Measurements from ENCODE around the gene OSM. TPM values are rescaled to one million over a fixed set of nuclear protein-coding genes. Genes with fewer than 3 reads are reported as not detected.

OSM gene
- polyA plus RNA-seq, 1 donor (not counting 4 experiments of a cell fraction or from before 2014, with no cell fraction given) = not detected

DNA sequence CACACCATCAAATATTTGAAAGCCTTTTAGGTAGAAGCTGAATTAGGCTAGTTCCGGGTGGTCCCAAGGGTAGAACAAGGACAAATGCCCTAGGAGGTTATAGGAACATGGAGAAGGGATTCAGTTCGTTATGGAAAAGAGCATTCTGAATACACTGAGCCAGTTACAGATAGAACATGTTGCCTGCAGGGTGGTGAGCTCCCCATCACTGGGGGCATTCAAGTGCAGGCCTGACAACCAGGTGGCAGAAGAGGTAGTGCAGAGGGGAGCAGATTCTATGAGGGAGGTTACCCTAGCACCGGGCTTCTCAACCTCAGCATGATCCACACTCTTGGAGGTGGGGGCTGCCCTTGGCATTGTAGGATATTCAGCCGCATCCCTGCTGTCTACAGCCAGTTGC is 44.3 kb downstream of the OSM start:
- Histone ChIP-seq H2AFZ (ENCODE audit: control insufficient read depth, low read length) (no peak overlapping the region), H3K36me3 (ENCODE audit: control insufficient read depth in 2 of 2, extremely low read depth in 1 of 2, insufficient read depth in 2 of 2, low read length in 2 of 2) (no peaks in the 10 kb centered on the region), H4K20me1 (ENCODE audit: control insufficient read depth, extremely low read depth, insufficient read depth, low read length) (no peaks in the 10 kb centered on the region), H3K9ac (ENCODE audit: control insufficient read depth, extremely low read depth, insufficient read depth, low read length) (no peak overlapping the region), H3K9me3 (ENCODE audit: control insufficient read depth, low read depth, low read length) (no peaks in the 10 kb centered on the region), H3K4me2 (ENCODE audit: control insufficient read depth, extremely low read depth, insufficient read depth, low read depth, low read length) (no peak overlapping the region), H3K4me1 (ENCODE audit: control insufficient read depth, extremely low read depth, insufficient read depth, low read length) (peaks cover 35% of the 10 kb centered on the region), H3K4me3 (ENCODE audit: control insufficient read depth in 2 of 3, extremely low read depth in 1 of 3, insufficient read depth in 2 of 3, low read depth in 1 of 3, low read length in 3 of 3) (no peak overlapping the region), H3K27ac (ENCODE audit: control insufficient read depth, insufficient read depth, low read length) (no peak overlapping the region), H3K9me1 (ENCODE audit: control insufficient read depth, extremely low read depth, insufficient read depth, low read length) (no peaks in the 10 kb centered on the region), H3K27me3 (ENCODE audit: control insufficient read depth, extremely low read depth, insufficient read depth, low read length) (peaks cover 6% of the 10 kb centered on the region), H3K79me2 (ENCODE audit: control insufficient read depth, insufficient read depth, low read length) (no peaks in the 10 kb centered on the region)
- dilution Hi-C loops (cut with MboI; ENCODE audit: extremely low pct_ligation_motif_present, low sequenced_read_pairs) = no loop called here
- no peak for FAIRE-seq
- TF ChIP-seq, protein P1, sequence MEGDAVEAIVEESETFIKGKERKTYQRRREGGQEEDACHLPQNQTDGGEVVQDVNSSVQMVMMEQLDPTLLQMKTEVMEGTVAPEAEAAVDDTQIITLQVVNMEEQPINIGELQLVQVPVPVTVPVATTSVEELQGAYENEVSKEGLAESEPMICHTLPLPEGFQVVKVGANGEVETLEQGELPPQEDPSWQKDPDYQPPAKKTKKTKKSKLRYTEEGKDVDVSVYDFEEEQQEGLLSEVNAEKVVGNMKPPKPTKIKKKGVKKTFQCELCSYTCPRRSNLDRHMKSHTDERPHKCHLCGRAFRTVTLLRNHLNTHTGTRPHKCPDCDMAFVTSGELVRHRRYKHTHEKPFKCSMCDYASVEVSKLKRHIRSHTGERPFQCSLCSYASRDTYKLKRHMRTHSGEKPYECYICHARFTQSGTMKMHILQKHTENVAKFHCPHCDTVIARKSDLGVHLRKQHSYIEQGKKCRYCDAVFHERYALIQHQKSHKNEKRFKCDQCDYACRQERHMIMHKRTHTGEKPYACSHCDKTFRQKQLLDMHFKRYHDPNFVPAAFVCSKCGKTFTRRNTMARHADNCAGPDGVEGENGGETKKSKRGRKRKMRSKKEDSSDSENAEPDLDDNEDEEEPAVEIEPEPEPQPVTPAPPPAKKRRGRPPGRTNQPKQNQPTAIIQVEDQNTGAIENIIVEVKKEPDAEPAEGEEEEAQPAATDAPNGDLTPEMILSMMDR (optimal IDR thresholded peaks at IDR 0.05 in 1 of 3, IDR thresholded peaks at IDR 0.05 in 1 of 3, conservative IDR thresholded peaks at IDR 0.05 in 1 of 3; ENCODE audit: extremely low read depth in 1 of 3, insufficient read depth in 2 of 3, low read length in 3 of 3) = no peak
- no peak for TF ChIP-seq EZH2 (IDR thresholded peaks at IDR 0.05; ENCODE audit: low read length)
- no peak for DNase-seq (ENCODE audit: low read depth, low spot score)

DNA sequence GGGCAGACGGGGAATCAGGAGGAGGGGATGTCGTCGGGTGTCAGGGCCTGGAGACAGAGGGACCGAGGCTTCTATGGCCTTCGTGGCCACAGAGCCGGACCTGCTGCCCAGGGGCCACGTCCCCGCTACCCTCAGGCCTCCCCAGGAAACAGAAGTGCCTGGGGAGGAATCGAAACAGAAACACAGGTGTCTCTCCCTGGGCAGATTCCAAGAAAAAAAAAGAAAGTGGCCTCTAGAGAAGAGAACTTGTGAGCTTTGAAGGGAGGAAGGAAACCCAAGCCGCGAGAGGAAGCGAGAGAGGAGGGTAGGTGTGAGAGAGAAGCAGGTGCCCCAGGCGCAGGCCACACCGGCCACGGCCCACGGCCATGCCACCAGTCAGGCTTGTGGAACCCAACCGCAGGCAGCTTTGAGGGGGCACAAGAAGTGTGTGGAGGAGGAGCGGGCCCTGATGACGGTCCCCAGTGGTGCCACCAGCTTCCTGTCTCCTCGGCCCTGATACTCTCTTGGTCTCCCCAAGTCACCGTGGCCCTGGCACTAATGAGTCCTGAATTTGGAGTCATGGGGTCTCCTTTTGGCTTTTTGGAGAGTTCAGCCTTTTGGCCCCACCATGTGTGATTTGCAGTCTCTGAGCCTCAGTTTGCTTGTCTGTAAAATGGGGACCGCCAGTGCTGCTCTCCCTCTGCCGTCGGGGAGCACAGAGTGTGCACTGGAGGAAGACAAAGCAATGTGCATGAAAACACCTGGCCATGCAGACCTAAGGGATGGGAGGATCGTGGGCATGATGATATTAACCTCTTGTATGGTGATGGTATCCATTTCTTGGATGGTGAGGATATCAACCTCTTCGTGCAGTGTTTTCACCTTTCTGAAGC is 45.3 kb downstream of the OSM start:
- Histone ChIP-seq H4K20me1 (ENCODE audit: control insufficient read depth, extremely low read depth, insufficient read depth, low read length) (no peaks in the 10 kb centered on the region), H3K36me3 (ENCODE audit: control insufficient read depth in 2 of 2, extremely low read depth in 1 of 2, insufficient read depth in 2 of 2, low read length in 2 of 2) (no peaks in the 10 kb centered on the region), H3K4me1 (ENCODE audit: control insufficient read depth, extremely low read depth, insufficient read depth, low read length) (peaks cover 26% of the 10 kb centered on the region), H3K27ac (ENCODE audit: control insufficient read depth, insufficient read depth, low read length) (no peak overlapping the region), H3K4me3 (ENCODE audit: control insufficient read depth in 2 of 3, extremely low read depth in 1 of 3, insufficient read depth in 2 of 3, low read depth in 1 of 3, low read length in 3 of 3) (no peak overlapping the region), H3K9ac (ENCODE audit: control insufficient read depth, extremely low read depth, insufficient read depth, low read length) (no peak overlapping the region), H3K27me3 (ENCODE audit: control insufficient read depth, extremely low read depth, insufficient read depth, low read length) (peaks cover 6% of the 10 kb centered on the region), H3K9me1 (ENCODE audit: control insufficient read depth, extremely low read depth, insufficient read depth, low read length) (no peaks in the 10 kb centered on the region), H3K9me3 (ENCODE audit: control insufficient read depth, low read depth, low read length) (no peaks in the 10 kb centered on the region), H3K79me2 (ENCODE audit: control insufficient read depth, insufficient read depth, low read length) (no peaks in the 10 kb centered on the region), H2AFZ (ENCODE audit: control insufficient read depth, low read length) (no peak overlapping the region), H3K4me2 (ENCODE audit: control insufficient read depth, extremely low read depth, insufficient read depth, low read depth, low read length) (no peak overlapping the region)
- DNase-seq (ENCODE audit: low read depth, low spot score) = no peak
- TF ChIP-seq, protein P1 (optimal IDR thresholded peaks at IDR 0.05 in 1 of 3, IDR thresholded peaks at IDR 0.05 in 1 of 3, conservative IDR thresholded peaks at IDR 0.05 in 1 of 3; ENCODE audit: extremely low read depth in 1 of 3, insufficient read depth in 2 of 3, low read length in 3 of 3) = no peak
- TF ChIP-seq EZH2 (IDR thresholded peaks at IDR 0.05; ENCODE audit: low read length) = no peak
- dilution Hi-C loops (cut with MboI; ENCODE audit: extremely low pct_ligation_motif_present, low sequenced_read_pairs) = no loop called here
- FAIRE-seq = no peak
